Spinal cord (tissue), 4 donors: ENCODE results near the gene ZNF582. TPM values are rescaled to one million over a fixed set of nuclear protein-coding genes. Genes with fewer than 3 reads are reported as not detected.

Source experiments
- polyA plus RNA-seq, 2 donors: library from polyadenylated mRNA; unstranded; fragments of 120-200 nt; gene quantifications; one replicate each; pipeline ENCODE4 v1.2.1, GENCODE V29; 2013; ENCODE audit not compliant: insufficient read length in 2 of 2
- total RNA-seq, 2 donors: library from RNA; depleted of rRNA in 1 of 2; stranded (reverse); fragments of 120-200 nt in 1 of 2; fragments of >200 nt in 1 of 2; gene quantifications; one replicate each; pipeline versions ENCODE4 v1.2.3 to v1.2.4, GENCODE V29; 2013 to 2014

Gene ZNF582
- total and polyA plus RNA-seq, 4 donors = 5.3 to 8.7 (median 7.5) TPM

Other genes with a start within 250 kb of the ZNF582 start
- gene GALP, start 217.5 kb downstream of the ZNF582 start, total RNA-seq = not detected
- not detected for gene GALP, start 217.5 kb downstream of the ZNF582 start, polyA plus RNA-seq
- under 1 TPM in 1 of 2 donors, not detected in 1; 0.11 TPM for gene ZSCAN5B, start 195.8 kb downstream of the ZNF582 start, total RNA-seq
- under 1 TPM in 1 of 2 donors, not detected in 1; 0.17 TPM for gene ZSCAN5B, start 195.8 kb downstream of the ZNF582 start, polyA plus RNA-seq
- gene ZSCAN5C, start 191.3 kb downstream of the ZNF582 start, total RNA-seq = not detected
- gene ZSCAN5C, start 191.3 kb downstream of the ZNF582 start, polyA plus RNA-seq = not detected
- gene EDDM13, start 120.8 kb downstream of the ZNF582 start, total RNA-seq = not detected
- gene EDDM13, start 120.8 kb downstream of the ZNF582 start, polyA plus RNA-seq = 1 to 10 TPM; 1.2 to 3.9 TPM
- gene ZSCAN5A, start 78.7 kb downstream of the ZNF582 start, total RNA-seq = 10 to 100 TPM in 1 of 2 donors, 1 to 10 TPM in 1; 6.4 to 15.0 TPM
- gene ZSCAN5A, start 78.7 kb downstream of the ZNF582 start, polyA plus RNA-seq = 10 to 100 TPM; 10.9 to 14.8 TPM
- gene ZNF583, start 10.8 kb upstream of the ZNF582 start, total RNA-seq = 10 to 100 TPM; 20.0 to 22.2 TPM
- 10 to 100 TPM; 13.5 to 14.0 TPM for gene ZNF583, start 10.8 kb upstream of the ZNF582 start, polyA plus RNA-seq
- gene ZNF667, start 83.8 kb upstream of the ZNF582 start, total RNA-seq = 10 to 100 TPM; 16.7 to 19.4 TPM
- 10 to 100 TPM; 18.9 to 19.8 TPM for gene ZNF667, start 83.8 kb upstream of the ZNF582 start, polyA plus RNA-seq
- 10 to 100 TPM; 15.5 to 16.3 TPM for gene ZNF471, start 114.3 kb upstream of the ZNF582 start, total RNA-seq
- 10 to 100 TPM; 19.5 to 30.5 TPM for gene ZNF471, start 114.3 kb upstream of the ZNF582 start, polyA plus RNA-seq
- 10 to 100 TPM; 15.6 to 22.5 TPM for gene ZFP28, start 145.4 kb upstream of the ZNF582 start, total RNA-seq
- gene ZFP28, start 145.4 kb upstream of the ZNF582 start, polyA plus RNA-seq = 10 to 100 TPM; 22.1 to 25.8 TPM
- gene ZNF470, start 173.9 kb upstream of the ZNF582 start, total RNA-seq = 10 to 100 TPM; 13.5 to 18.1 TPM
- gene ZNF470, start 173.9 kb upstream of the ZNF582 start, polyA plus RNA-seq = 10 to 100 TPM; 15.9 to 19.3 TPM
- gene ZNF71, start 201.8 kb upstream of the ZNF582 start, total RNA-seq = 1 to 10 TPM; 8.9 TPM
- gene ZNF71, start 201.8 kb upstream of the ZNF582 start, polyA plus RNA-seq = 10 to 100 TPM; 11.6 to 12.2 TPM
- gene SMIM17, start 249.6 kb upstream of the ZNF582 start, total RNA-seq = 10 to 100 TPM; 13.8 to 84.2 TPM
- gene SMIM17, start 249.6 kb upstream of the ZNF582 start, polyA plus RNA-seq = 10 to 100 TPM; 54.3 to 62.7 TPM